ELF-1 (cell line): ENCODE data around the gene MEF2D.

ENCODE experiments used
- DNase-seq: peaks from one replicate; pipeline ENCODE4 v3.0.0-alpha.2; 2016; ENCODE audit warnings: low read depth, low spot score

The MEF2D gene

DNA sequence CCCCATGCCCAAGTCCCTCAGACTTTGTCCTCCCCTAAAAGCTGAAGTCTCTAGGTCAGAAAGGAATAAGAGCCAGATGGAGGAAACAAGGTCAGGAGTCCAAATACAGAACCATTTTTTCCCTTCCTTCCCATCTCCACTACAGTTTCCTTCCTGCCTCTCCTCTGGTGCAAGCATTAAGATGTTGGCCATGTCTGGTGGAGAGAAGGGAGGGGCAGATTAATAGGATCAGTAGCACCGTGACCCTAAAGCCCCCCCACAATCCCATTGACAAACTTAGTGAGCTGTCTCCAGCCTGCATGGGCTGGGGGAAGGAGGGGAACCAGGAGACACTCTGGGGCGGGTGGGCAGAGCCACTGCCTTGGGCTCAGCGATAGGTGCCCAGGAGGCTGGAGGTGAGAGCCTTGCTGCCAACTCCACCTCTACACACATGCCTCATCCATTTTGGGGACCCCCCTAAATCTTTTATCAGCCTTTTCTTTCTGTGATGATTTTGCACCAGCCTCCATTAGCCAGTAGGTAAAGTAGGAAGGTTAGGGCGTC is 71.8 kb downstream of the MEF2D start:
- DNase-seq, result no peak

GRCh38 chr1:156427957-156428356 is 72.6 kb downstream of the MEF2D start:
- DNase-seq, result no peak

DNA sequence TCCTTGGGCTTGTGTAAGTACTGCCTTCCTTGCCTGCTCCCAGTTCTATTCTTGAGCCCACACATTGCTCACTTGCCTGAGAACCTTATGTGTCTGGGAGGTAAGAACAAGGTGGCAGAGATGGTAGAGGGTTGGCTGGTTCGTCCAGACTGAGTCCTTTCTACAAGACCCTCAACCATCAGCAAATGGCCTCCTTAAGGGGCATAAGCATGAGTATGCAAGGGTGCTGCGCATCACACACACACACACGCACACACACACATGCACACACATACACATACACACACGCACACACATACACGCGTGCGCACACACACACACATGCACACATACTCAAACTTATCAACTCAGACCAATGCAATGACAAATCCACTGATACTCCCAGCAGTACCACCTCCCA is 74.6 kb downstream of the MEF2D start:
- DNase-seq, result no peak

DNA sequence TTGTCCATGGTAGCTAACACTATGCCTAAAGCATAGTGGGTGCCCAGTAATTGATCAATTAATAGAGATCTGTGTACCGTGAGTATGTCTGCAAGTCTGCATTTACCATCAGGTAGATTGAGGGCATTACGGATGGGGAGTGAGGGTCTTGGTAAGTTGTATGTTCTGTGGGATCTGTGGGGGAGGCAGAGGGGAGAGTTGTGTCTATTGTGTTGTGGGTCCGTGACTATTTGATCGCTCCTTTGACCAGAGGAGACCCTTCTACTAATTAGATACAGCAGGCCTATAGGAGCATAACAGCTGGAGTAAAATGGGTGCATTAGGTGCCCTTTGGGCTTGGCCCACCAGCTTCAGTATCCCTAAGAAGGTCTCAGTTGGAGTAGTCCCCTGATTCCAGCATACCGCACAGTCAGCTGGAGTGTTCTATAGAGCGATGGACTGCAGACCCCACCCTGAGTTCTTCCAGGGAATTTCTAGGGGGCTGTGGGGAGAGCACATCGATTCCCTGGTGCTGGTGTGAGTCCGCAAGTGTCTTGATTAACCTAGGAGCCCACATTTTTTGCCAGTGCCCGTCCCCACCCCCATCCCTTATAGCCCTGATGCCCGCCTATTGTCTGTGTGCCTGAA is 75.7 kb downstream of the MEF2D start:
- no peak for DNase-seq

- DNase-seq, result no peak
Measured at GRCh38 chr1:156423422-156424352, 76.9 kb downstream of the MEF2D start.

DNA sequence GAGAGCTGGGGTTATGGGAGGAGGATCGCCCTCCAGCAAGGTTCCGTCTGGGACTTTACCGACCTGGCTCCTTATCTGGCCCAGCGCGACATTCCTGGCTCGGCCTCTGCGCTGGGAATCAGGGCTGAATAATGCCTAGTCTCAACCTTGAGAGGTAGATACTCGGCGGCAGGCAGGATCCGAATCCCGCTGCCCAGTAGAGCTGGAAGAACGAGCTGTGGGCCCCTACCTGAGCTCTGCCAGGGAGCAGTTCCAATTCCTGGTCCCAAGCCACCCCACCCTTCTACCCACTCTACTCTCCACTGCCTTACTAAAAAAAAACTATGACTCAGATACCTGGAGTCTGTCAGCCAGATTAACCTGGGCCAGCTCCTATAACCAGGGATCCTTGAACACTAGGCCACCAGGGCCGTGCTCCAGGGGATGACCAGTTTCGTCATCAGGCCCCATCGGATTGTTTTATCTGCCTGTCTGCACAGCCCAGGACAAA is 77.9 kb downstream of the MEF2D start:
- DNase-seq, result peak; percentile 86

- peak; percentile 79 for DNase-seq
Measured at GRCh38 chr1:156421939-156422601, 78.5 kb downstream of the MEF2D start.

DNA sequence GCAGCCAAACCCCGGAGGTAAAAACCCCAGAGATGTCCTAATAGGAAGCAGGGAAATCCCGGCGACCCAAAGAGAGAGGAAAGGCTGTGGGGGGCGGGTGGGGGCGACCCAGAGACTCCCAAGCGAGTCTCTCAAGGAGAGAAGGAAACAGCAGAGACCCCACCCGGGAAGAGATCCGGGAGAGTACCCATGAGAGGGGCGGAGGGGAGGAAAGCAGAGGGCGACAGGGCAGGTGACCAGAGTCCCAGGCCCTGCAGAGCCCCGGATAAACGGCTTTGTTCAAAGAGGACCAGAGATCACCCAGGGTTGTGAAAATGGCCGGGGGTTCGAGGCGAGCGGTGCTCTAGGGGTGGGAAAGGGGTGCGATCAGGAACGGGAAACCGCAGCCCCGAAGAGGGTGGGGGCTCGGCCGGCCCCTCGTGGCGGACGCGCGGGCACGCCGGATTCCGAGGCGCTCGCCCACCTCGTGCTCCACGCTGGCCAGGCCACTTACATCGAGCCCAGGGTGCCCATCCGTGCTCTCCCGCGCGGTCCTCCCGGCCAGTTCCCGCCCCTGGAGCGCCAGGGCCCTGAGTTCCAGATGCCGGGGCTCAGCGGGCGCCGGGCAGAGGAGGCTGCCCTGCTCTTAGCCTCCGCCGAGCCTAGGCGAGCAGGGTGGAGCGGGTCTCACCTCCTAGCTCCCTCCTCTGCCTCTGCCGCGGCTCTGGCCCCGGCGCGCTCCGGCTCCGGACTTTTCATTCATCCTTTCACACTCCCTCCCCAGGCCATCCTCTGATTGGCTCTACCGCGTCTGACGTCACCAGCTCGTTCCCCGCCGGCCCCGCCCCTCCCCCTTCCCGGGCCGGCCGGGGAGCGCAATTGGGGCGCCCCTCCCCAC is 79.3 kb downstream of the MEF2D start:
- peak; percentile 93 for DNase-seq

- DNase-seq, result no peak
Measured at GRCh38 chr1:156420205-156421061, 80.1 kb downstream of the MEF2D start.

- peak; percentile 76 for DNase-seq
Measured at GRCh38 chr1:156419854-156420204, 80.7 kb downstream of the MEF2D start.

DNA sequence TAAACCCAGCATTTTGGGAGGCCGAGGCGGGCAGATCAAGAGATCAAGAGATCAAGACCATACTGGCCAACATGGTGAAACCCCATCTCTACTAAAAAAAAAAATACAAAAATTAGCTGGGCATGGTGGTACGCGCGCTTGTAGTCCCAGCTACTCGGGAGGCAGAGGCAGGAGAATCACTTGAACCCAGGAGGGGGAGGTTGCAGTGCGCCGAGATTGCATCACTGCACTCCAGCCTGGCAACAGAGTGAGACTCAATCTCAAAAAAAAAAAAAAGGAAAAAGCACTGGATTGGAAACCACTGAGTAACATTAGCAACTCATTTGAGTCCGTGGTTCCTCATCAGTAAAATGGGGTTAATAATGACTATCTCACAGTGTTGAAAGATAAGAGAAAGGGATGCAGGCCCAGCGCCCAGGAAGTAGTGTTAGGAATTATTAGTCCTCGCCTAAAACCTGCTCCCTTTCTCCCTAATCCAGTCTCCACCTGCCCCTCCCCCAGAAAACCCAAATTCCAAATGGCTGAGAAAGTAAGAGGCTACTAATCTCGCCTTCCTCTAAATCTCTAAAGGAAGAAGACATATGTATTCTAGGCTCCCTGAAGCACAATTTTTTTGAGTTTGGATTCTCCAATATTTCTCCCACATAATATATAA is 82.0 kb downstream of the MEF2D start:
- DNase-seq, result no peak

DNA sequence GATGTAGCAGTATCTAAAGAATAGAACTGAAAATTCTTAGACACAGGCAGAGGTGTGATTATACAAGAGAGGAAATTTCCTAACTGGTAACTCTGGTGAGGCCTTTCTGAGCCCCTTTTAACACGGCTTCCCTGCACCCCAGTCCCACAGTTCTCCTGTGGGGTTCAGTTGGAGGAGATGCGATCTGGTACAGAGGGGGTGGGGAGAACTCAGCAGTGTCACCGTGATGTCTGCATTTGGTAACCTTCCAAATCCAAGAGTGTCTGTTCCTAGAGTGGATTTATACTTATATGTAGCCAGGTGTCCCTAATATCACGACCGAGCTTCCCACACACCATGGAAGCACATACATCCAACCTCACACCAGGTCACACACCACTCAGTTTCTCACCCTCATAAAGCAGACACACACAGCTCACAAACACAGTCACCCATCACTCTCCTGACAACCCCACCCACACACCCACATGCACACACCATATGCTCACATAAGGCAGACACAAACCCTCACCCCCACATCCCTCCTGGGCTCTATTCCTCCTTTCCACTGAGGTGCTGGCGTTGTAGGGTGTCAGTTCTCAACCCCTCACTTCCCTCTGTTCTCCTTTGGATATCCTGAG is 83.1 kb downstream of the MEF2D start:
- no peak for DNase-seq

DNA sequence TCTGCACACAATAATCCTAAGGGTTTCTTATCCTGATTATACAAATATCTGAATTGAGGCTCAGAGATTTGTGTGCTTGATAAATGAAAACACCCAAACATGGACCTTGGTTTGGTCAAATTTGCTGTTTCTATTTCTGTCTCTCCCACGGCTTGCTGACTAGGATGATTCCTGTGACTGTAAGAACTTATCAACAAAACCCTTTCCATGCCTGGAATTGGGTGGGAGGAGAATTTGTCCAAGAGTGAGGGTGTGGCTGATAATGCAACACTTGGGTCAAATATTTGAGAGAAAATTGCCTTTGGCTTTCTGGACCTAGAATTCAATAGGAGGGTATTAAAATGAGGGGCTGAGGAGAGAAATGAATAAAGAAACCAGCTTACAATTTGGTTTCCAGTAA is 83.6 kb downstream of the MEF2D start:
- no peak for DNase-seq

GRCh38 chr1:156414461-156415064 is 86.0 kb downstream of the MEF2D start:
- no peak for DNase-seq
